Breast epithelium (tissue), 3 donors: Measurements from ENCODE around the gene A4GNT.

ENCODE experiments used
- CTCF ChIP-seq, 3 donors: fragments of 450-650 bp; IDR thresholded peaks; one replicate each; pipeline ENCODE4 v1.5.1; 2016 to 2017; ENCODE audit warnings: antibody characterized with exemption in 3 of 3, mild to moderate bottlenecking in 3 of 3, moderate library complexity in 3 of 3
- POLR2A ChIP-seq: fragments of 450-650 bp; IDR thresholded peaks from one replicate; pipeline ENCODE4 v1.6.1; 2016; ENCODE audit warnings: antibody characterized with exemption, mild to moderate bottlenecking, moderate library complexity

- TF ChIP-seq CTCF (IDR thresholded peaks at IDR 0.05) (no peak), POLR2A (no peak)
Measured at GRCh38 chr3:138139691-138140090, 7.5 kb upstream of the A4GNT start.
